H4 (cell line): ENCODE data around the gene ATN1. TPM values are rescaled to one million over a fixed set of nuclear protein-coding genes. Genes with fewer than 3 reads are reported as not detected.
A peak's percentile ranks its signal among the peaks of the same experiment; 100 is the strongest.

ENCODE experiments used
- DNase-seq: peaks from one replicate; pipeline ENCODE4 v3.0.0-alpha.2; 2015; ENCODE audit warnings: low spot score
- total RNA-seq: library from RNA; depleted of rRNA; stranded (reverse); fragments of >200 nt; shearing (Covaris generic); gene quantifications from 2 replicates; pipeline ENCODE4 v1.2.3, GENCODE V29; 2014

The ATN1 gene
- total RNA-seq, 1 experiment from 2014 or later: 6.0 TPM

DNA sequence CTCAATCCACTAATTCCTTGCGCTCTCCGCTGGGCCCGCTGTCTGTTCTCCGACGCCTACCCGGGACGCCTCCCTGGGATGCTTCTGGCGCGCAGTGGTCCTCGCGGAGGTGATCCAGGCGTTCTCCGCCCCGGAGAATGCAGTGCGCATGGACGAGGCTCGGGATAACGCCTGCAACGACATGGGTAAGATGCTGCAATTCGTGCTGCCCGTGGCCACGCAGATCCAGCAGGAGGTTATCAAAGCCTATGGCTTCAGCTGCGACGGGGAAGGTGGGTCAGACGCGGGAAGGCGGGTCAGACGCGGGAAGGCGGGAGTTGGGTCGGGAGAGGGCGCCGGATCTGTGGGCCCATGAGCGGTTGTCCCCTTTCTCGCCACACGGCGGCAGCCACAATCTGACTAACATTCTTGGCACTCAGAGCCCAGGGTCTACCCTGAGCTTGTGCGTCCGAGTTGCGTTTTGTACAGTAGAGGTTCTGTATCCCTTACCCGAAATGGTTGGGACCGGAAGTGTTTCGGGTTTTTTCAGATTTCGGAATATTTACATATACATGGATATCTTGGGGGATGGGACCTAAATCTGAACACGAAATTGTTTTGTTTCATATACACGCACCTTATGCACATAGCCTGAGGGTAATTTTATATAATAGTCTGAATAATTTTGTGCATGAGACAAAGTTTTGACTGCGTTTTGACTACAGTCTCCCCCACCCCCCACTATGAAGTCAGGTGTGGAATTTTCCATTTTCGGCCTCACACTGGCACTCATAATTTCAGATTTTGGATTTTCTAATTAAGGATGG lies 16.8 kb downstream of the ATN1 start:
- DNase-seq: peak; percentile 94

DNA sequence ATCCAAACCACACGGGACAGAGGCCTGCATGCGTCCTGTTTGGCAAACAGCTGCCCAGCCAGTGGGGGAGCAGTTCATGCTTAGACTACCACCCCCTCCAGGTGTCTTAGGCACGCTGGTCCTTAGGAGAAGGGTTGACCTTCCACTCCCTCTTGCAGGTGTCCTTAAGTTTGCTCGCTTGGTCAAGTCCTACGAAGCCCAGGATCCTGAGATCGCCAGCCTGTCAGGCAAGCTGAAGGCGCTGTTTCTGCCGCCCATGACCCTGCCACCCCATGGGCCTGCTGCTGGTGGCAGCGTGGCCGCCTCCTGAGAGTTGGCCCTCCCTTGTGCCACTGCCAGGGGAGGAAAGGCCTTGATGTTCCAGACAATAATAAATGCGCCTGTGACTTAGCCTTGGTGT lies 17.9 kb downstream of the ATN1 start:
- no peak for DNase-seq

DNA sequence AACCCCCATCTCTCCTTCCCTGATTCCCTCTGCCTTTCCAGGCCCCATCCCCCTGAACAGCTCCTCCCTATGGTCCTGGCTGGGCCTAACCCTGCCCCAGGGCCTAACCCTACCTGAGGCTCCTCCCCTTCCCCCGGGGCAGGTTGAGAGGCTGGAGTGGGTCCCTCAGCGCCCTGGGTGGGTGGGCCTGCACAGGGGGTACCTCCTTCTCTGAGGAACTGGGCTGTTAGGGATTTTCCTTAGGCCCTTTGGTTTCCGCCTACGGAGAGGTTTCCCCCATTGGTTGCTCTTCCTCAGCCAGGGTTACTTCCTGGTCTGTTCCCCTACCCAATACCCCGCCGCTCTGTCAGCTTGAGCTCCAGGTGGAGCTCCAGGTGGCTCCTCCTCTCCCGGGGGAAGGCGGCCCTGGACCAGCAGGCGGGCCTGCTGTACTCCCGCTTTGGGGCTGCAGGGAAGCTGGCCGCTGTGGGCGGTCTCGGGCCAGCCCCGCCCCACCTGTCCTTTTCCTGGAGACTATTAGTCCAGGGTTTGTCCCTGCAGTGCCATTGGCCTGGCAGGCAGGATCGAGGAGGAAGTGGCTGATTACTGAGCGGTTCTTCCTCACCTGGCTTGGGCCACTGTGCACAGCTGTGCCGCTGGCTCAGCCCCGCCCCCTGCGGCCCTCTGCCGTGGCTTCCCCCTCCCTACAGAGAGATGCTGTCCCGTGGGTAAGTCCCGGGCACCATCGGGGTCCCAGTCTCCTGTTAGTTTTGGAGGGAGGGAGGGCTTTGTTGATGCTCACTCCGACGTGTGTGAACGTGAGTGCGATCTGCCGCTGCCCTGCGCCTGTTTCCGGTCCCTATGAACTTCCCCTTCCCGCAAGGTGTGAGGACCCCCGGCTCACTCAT lies 18.5 kb downstream of the ATN1 start:
- DNase-seq: no peak

DNA sequence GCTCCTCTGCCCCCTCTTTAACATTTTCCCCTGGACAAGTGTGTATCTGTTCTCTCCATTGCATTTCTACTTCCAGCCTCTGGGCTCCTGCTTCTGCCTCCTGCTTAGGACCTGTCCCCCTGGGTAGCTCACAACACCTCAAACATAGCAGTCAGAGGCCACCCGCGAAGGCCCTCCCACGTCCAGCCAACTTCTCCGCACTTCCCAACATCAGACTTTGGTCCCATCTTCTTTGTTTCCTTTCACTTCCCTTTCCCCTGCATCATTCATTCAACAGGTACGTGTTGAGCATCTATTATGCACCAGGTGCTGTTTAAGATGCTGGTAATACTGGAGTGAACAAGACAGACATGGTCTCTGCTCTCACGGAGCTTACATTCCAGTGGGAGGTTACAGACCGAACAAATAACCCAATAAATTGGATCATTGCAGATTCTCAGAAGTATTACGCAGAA lies 19.2 kb downstream of the ATN1 start:
- DNase-seq: no peak

DNA sequence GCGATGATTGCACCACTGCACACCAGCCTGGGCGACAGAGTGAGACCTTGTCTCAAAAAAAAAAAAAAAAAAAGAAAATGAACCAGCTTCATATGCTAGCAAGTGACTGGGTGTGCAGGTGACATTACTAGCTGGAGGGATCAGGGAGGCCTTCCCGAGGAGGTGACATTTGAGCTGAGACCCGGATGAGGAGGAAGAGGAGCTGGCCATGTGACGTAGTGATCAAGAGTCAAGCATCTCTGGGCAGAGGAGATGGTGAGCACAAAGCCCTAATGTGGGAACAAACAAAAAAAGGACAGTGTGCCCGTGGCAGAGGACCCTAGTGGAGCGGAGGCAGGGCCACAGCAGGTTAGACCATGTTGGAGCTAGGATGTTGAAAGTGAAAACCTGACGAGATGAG lies 19.9 kb downstream of the ATN1 start:
- DNase-seq: no peak

DNA sequence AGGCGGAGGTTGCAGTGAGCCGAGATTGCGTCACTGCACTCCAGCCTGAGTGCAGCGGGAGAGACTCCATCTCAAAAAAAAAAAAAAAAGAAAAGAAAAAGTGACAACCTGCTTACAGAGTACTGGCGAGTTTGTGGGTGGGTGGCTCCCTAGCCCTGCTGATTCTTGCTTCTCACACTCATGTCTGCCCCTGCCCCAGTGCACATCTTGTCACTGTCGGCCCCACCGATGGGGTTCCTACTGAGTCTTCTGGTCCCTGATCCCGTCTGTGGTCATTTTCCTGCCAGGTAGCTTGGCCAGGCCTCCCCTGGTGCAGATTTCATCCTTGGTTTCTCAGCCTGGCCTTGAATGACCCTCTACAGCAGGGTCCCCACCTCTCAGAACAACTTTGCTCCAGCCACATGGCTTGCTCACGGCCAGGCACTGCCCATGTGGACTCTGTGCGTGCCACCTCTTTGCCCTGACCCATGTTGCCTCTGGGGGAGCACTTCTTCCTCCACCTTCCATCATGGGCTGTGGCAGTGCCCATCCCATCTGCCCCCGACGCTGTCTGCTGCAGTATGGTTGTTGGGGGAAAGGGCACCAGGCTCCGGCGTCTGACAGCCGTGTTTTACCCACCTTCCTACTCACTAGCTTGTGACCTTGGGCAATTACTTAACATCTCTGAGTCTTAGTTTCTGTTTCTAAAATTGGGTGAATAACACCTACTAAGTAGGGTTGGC lies 21.3 kb downstream of the ATN1 start:
- no peak for DNase-seq

DNA sequence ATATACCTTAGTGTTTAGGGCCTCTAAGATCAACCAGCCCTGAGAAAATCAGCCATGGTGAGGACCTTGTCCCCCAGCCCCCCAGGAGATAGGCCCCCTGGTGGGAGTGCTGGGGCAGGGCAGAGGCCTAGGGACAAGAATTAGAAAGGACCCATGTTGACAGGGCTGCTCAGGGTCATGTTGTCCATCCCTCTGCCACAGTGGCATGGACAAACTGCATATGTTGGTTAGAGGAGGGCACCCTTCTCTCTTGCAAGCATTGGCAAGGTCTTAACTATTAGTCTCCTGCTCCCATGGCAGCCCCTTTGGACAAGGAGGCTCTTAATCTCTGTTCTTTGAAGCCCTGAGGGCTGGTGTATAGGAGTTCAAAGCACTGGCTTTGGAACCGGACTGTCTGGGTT lies 22.6 kb downstream of the ATN1 start:
- DNase-seq: no peak

DNA sequence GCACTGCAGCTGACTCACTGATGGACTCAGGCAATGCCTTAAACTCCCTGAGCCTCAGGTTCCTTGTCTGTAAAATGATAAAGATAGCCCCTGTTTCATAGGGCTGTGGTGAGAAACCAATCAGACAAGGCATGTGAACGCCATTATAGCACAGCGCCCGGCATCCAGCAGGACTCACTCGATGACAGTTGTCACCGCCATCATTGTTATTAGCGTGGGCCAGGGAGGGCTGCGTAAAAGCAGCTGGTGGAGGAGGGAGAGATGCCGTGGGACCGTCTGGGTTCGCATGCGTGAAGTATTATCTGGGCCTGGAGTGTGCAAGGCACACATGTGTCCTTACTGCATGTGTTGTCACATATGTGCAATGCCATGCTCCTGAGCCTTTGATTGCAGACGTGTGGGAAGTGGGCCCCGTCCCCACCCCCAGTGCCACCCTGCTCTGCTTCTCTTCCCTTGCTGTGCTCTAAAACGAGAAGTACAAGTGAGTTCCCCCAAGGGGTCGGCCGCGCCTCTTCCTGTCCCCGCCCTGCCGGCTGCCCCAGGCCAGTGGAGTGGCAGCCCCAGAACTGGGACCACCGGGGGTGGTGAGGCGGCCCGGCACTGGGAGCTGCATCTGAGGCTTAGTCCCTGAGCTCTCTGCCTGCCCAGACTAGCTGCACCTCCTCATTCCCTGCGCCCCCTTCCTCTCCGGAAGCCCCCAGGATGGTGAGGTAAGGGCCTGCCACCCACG lies 23.2 kb downstream of the ATN1 start, which contains the start of gene PTPN6:
Gene PTPN6 (plus strand): TSS at position 546 of the 730 bp plus-strand sequence. CDS start 157 bp downstream, at position 703.
- DNase-seq: no peak

DNA sequence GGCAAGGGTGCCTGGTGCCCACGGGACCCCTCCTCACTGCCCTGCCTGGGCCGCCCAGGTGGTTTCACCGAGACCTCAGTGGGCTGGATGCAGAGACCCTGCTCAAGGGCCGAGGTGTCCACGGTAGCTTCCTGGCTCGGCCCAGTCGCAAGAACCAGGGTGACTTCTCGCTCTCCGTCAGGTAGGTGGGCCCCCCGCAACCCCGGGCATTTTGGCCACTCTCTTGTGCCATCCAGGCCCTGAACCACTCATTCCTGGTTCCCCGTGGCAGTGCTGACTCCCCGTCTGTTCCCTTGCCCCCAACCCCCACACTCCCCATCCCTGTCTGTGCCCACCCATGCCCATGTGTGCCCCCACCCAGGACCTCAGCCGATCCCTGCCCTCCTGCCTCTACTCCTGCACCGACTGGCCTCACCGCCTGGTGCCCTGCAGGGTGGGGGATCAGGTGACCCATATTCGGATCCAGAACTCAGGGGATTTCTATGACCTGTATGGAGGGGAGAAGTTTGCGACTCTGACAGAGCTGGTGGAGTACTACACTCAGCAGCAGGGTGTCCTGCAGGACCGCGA lies 23.9 kb downstream of the ATN1 start:
- no peak for DNase-seq

DNA sequence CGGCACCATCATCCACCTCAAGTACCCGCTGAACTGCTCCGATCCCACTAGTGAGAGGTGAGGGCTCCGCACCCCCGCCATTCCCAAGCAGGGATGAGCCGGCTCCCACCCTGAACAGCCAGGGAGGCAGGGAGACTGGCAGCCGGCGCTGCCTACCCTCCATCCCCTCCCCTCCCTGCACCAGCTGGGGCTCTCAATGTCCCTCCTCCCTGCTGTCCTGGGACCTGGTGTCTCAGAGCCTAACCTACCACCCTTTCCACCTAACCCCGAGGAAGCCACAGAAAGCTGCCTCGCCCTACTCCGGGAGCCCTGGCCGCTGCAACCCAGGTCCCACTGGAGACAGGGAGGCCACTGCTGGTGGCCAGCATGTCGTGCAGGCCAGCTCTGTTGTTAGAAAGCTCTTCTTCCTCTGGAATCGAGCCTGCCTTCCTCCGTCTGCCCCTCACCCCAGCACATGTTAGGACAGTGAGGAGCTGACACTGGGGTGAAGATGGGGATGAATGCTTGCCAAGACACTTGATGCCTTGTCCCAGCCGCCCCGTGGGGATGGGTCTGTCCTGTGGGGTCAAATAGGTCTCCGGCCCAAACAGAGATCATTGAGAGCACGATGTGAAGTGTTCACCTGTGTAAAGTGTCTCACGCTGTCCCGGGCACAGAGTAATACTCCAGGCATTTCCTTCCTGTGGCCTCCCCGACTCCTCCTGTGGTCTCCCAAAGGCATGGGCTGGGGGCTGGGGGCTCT lies 24.5 kb downstream of the ATN1 start:
- no peak for DNase-seq

DNA sequence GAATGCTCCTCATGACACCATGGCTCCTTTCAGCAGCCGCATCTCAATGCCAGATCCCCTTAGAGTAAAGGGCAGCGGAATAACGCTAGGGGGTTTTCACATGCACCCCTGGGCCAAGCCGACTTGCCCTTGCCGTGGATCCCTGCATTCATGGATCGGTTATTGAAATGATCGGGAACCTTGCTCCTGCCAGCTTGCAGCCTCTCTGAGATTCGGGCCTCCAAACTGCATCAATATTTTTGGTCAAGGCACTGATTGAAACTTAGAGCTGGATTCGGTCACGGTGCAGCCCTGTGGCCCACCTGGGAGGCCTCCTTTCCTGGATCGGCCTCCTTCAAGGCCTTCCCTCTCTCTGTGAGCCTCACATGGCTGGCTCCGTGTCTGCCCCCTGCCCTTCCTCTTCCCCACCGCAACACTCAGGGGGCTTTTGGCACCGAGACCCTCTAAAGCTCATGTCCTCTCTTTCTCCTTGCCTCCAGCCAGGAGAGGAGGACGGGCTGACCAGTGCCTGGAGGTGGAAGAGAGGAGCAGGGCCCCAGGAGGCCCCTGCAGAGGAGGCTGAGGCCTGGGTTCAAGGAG lies 25.2 kb downstream of the ATN1 start:
- no peak for DNase-seq

DNA sequence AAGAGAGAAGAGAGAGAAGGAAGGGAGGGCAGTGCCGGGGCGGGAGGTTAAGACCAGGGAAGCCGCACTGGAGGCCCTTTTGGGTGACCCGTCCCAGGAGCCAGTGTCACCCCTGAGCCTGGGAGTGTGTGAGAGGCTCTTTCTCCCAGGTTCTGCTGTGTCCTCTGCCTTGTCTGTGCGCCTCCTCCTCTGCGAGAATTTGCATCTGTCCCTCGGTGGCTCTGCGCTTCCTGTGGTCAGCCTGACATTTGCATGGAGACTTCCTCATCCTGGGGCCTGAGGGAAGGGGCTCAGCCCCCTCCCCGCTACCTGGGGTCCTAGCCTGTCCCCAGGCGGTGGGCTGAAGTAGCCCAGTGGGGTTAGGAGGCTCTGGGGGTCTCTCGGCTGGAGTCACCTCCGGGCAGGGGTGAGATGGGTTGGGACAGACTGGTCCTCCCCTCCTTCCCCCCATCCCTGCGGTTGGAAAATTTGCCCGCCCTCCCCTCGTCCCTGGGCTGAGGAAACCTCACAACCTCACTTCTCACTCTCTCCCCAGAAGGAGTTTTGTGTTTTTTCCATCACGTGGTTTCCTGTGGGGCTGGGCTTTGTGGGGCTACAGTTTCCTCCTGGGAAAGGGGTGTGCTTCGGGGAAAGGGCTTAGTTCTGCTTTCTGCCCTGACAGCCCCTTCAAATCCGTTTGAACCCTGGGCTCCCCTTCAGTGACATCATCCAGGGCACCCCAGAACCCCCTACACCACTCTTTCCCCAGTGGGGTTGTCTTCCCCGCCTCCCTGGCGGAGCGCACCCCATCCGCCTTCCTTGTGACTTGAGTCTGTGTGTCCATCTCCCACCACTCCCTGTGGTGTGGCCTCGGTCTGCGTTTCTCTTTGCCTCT lies 25.9 kb downstream of the ATN1 start:
- peak; percentile 54 for DNase-seq

DNA sequence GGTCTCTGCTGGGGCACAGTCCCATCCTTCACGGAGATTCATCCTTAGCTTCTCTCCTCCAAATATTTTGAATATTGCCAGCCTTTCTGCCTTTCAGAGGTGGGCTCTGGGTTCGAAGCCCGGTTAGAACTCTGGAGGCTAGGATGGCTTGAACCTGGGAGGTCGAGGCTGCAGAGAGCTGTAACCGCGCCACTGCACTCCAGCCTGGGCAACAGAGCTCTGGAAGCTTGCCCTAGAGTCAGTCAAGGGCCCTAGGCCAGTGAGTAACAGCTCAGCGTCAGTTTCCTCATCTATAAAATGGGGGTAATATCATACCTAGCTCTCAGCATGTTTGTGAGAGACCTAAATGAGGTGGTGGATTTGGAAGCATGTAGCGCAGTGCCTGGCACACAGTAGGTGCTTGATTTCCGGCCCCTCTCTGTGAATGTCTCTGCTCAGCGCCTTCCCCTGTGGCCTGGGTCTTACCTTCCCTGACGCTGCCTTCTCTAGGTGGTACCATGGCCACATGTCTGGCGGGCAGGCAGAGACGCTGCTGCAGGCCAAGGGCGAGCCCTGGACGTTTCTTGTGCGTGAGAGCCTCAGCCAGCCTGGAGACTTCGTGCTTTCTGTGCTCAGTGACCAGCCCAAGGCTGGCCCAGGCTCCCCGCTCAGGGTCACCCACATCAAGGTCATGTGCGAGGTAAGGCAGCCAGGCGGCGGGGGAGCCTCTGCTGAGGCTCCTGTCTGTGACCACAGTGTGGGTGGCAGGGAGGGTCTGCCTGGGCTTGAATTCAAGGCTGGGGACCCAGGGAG lies 26.8 kb downstream of the ATN1 start:
- no peak for DNase-seq

DNA sequence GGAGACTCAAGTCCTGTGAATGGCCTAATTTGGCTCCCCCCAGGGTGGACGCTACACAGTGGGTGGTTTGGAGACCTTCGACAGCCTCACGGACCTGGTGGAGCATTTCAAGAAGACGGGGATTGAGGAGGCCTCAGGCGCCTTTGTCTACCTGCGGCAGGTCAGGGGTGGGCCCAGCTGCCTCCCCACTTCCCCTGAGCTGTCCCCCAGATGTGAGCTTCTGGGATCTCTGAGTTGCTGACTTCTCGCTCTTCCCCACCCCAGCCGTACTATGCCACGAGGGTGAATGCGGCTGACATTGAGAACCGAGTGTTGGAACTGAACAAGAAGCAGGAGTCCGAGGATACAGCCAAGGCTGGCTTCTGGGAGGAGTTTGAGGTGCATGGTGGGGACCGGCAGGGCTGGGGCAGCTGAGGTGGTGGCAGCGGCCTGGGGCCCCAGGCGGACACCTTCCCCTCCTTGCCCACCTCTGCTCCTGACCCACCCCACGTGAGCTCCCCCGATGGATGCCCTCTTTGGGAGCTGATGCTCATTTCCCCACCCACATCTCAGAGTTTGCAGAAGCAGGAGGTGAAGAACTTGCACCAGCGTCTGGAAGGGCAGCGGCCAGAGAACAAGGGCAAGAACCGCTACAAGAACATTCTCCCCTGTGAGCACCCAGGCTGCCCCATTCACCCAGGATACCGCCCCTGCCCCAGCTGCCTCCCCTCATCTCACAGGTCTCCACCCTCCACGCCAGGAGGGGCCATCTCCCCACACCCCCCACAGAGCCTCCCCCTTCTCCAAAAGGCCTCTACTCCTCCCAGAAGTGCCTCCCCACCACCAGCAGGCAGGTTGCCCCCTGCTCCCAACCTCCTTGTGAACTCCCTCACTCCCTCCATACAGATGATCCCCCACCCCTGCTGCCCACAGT lies 27.6 kb downstream of the ATN1 start:
- DNase-seq: no peak

DNA sequence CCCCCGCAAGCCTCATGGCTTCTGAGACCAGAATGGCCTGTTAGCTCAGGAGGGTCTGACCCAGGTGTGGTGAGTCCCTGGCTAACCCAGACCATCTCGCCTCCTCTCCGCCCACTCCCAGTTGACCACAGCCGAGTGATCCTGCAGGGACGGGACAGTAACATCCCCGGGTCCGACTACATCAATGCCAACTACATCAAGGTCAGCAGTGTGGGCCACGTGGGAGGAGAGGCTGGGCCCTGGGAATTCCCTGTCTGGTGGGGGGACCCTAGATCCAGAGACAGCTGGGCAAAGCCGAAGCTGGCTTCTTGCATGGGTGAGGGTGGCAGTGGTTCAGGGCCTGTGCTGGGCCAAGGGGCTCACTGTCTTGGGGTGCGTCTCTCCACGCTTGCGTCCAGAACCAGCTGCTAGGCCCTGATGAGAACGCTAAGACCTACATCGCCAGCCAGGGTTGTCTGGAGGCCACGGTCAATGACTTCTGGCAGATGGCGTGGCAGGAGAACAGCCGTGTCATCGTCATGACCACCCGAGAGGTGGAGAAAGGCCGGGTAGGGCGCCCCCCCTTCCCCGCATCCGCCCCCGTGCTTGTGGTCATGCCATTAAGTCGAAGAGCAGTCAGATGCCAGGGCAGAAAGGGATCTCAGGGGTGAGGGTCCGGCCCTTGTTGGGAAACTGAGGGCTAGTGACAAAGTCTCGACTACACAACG lies 28.4 kb downstream of the ATN1 start:
- no peak for DNase-seq

DNA sequence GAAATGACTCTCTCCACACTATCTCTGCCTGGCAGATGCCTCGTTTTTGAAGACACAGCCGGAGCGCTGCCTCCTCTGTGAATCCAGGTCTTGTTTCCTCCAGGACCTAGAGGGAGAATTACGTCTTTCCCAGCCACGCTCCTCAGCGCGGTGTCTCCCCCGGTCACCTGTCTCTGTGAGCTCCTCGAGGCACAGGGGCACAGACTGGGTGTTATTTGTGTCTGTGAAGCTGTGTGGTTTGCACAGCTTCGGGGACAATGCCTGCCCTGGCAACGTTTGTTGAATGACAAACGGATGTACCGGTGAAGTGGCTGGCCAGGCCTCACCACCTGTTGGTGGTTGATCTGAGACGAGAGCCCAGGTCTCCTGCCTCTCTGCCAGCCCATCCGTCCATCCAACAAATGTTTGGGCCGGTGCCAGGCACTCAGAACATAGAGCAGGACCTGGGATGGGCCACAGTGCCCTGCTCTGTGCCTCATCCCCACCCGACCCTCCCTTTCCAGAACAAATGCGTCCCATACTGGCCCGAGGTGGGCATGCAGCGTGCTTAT lies 29.5 kb downstream of the ATN1 start:
- no peak for DNase-seq
